NCI-H1694 treated with DMSO at 0.1 percent for 48 hours (cell line): Measurements from ENCODE around the gene LXN.
"Not testable (repeated sequence)": the region's sequence is repeated elsewhere in the genome, so short reads cannot be mapped to it uniquely, and the experiment has no call there.

ENCODE experiments used
- DNase-seq: peaks from one replicate; lab custom pipeline; 2025; lab: John Stamatoyannopoulos, UW

The LXN gene

GRCh38 chr3:158672215-158673176 lies at the start of gene LXN:
LXN (minus strand) TSS chr3:158672648; CDS start chr3:158672478, 170 bp downstream.
- no peak for DNase-seq

GRCh38 chr3:158722108-158722507 lies 49.7 kb upstream of the LXN start:
- no peak for DNase-seq

- no peak for DNase-seq
These were observed 46.2 kb upstream of the LXN start for GRCh38 chr3:158718490-158719170.

- no peak for DNase-seq
These were observed 45.1 kb upstream of the LXN start for GRCh38 chr3:158717576-158717975.

- DNase-seq = no peak
These were observed 40.6 kb upstream of the LXN start for GRCh38 chr3:158713094-158713499.

GRCh38 chr3:158712443-158712842 lies 40.0 kb upstream of the LXN start:
- DNase-seq = no peak

- no peak for DNase-seq
These were observed 39.4 kb upstream of the LXN start for GRCh38 chr3:158711886-158712285.

DNA sequence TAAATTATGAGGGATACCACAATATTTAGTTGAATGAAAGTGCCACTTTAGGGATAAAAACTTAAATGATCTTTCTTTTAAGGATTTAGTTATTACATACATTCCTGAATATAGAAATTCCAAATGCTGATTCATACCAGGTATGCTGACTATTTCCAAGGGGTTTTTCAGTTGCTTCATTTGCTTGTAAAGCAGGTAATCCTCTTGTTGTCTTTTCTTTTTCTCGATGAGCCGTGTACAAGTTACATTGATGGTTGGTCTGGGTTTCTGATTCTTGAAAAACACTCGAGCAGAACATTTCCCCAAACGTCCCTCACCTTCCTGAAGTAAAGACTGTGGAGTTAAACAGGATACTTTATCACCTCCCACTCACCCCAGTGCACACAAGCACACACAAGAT lies 38.2 kb upstream of the LXN start:
- no peak for DNase-seq

DNA sequence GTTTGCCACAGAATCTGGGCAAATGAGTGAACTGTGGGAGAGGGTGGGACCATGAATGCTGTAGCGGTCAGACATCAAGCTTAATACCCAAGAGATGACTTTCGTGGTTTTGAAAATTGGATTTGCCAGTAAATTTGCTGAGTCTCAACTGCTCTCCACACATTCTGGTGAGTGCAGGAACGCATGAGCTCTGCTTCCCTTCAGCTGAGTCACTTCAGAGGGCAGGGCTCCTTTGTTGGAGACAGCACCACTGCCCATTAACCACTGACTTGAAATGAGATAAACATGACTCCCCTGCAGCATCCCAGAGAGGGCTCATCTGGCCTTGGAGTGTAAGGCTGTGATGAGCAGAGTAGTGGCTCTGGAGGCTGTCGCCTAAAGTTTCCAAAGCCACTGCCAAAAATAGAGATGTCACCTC lies 37.2 kb upstream of the LXN start:
- DNase-seq = no peak

GRCh38 chr3:158703566-158703965 lies 31.1 kb upstream of the LXN start:
- no peak for DNase-seq

- no peak for DNase-seq
These were observed 30.5 kb upstream of the LXN start for GRCh38 chr3:158702815-158703481.

- no peak for DNase-seq
These were observed 29.1 kb upstream of the LXN start for GRCh38 chr3:158701420-158702065.

GRCh38 chr3:158700559-158700958 lies 28.1 kb upstream of the LXN start:
- DNase-seq = no peak

GRCh38 chr3:158696618-158697017 lies 24.2 kb upstream of the LXN start:
- DNase-seq = no peak

- not testable (repeated sequence) for DNase-seq
These were observed 21.5 kb upstream of the LXN start for GRCh38 chr3:158693866-158694456.

- no peak for DNase-seq
These were observed 12.7 kb upstream of the LXN start for GRCh38 chr3:158685159-158685558.

GRCh38 chr3:158683230-158683962 lies 10.9 kb upstream of the LXN start:
- no peak for DNase-seq

GRCh38 chr3:158680861-158681260 lies 8.4 kb upstream of the LXN start:
- no peak for DNase-seq

GRCh38 chr3:158679547-158680000 lies 7.1 kb upstream of the LXN start:
- DNase-seq = no peak

DNA sequence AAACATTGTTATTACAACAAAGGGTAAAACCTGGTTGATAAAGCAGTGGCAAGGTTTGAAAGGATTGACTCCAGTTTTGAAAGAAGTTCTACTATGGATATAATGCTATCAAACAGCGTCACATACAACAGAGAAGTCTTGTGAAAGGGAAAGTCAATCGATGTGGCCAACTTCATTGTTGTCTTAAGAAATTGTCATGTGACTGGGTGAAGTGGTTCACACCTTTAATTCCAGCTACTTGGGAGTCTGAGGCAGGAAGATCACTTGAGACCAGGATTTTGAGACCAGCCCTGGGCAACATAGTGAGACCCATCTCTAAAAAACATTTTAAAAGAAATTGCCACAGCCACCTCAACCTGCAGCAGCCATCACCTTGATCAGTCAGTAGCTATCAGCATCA lies 6.2 kb upstream of the LXN start:
- no peak for DNase-seq

- no peak for DNase-seq
These were observed 630 bp downstream of the LXN start for GRCh38 chr3:158671821-158672214.
